SU-DHL-6 (cell line): ENCODE measurements around the gene FETUB.
"Not testable (repeated sequence)": the region's sequence is repeated elsewhere in the genome, so short reads cannot be mapped to it uniquely, and the experiment has no call there.

ENCODE experiments used
- H2AFZ ChIP-seq: fragments of 200-600 bp; sonication (generic); 2 replicates; pipeline ENCODE4 v1.6.1; 2014; ENCODE audit warnings: low read depth, mild to moderate bottlenecking, moderate library complexity, mixed read lengths, antibody characterized with exemption, low read length; ENCODE audit not compliant: severe bottlenecking
- H3F3A ChIP-seq: fragments of 200-600 bp; shearing (Covaris generic); 2 replicates; pipeline ENCODE4 v1.6.0; 2016; ENCODE audit warnings: antibody characterized with exemption, mild to moderate bottlenecking; ENCODE audit not compliant: insufficient read depth
- H3K27ac ChIP-seq: fragments of 200-600 bp; sonication (generic); 2 replicates; pipeline ENCODE4 v1.5.1; 2016; ENCODE audit warnings: low read depth, mild to moderate bottlenecking, low read length, moderate library complexity, mixed read lengths
- H3K27me3 ChIP-seq: fragments of 200-600 bp; sonication (generic), shearing (Covaris generic); 2 replicates; pipeline ENCODE4 v1.6.0; 2014; ENCODE audit warnings: mild to moderate bottlenecking, low read length
- H3K36me3 ChIP-seq: fragments of 200-600 bp; sonication (generic); 2 replicates; pipeline ENCODE4 v1.6.1; 2014; ENCODE audit warnings: mild to moderate bottlenecking, low read length, mixed read lengths
- H3K4me2 ChIP-seq: fragments of 300-600, 200-600 bp; shearing (Covaris generic), sonication (generic); 2 replicates; pipeline ENCODE4 v1.6.0; 2014; ENCODE audit warnings: low read length, low read depth, mild to moderate bottlenecking; ENCODE audit not compliant: poor library complexity, severe bottlenecking
- H3K4me3 ChIP-seq: fragments of 200-600 bp; sonication (generic); 2 replicates; pipeline ENCODE4 v1.5.1; 2014; ENCODE audit warnings: antibody characterized with exemption, low read length, mild to moderate bottlenecking, mixed read lengths; ENCODE audit not compliant: insufficient read depth, poor library complexity, severe bottlenecking
- H3K79me2 ChIP-seq: fragments of 200-600 bp; sonication (generic); 2 replicates; pipeline ENCODE4 v1.6.1; 2014; ENCODE audit warnings: mild to moderate bottlenecking, low read length, moderate library complexity; ENCODE audit not compliant: insufficient read depth
- H3K9ac ChIP-seq: fragments of 200-600 bp; sonication (generic); 2 replicates; pipeline ENCODE4 v1.7.0; 2014; ENCODE audit warnings: mild to moderate bottlenecking, low read length
- H3K9me2 ChIP-seq: fragments of 200-600 bp; sonication (generic); replicated peaks from 2 replicates; pipeline ENCODE4 v1.6.1; 2014; ENCODE audit warnings: low read length; ENCODE audit not compliant: insufficient read depth
- H3K9me3 ChIP-seq: fragments of 200-600 bp; sonication (generic); 2 replicates; pipeline ENCODE4 v1.6.1; 2014; ENCODE audit warnings: low read length, mixed read lengths; ENCODE audit not compliant: insufficient read depth
- H4K20me1 ChIP-seq: fragments of 200-600 bp; sonication (generic); 2 replicates; pipeline ENCODE4 v1.6.1; 2014; ENCODE audit warnings: low read depth, mild to moderate bottlenecking, antibody characterized with exemption, low read length, moderate library complexity, mixed read lengths
- CTCF ChIP-seq: fragments of 200-600 bp; sonication (generic); IDR thresholded peaks from one replicate; pipeline ENCODE4 v1.5.1; 2017; ENCODE audit warnings: antibody characterized with exemption, mild to moderate bottlenecking, low read length, moderate library complexity; ENCODE audit not compliant: insufficient read depth, poor library complexity, severe bottlenecking
- EZH2phosphoT487 ChIP-seq: fragments of 200-600 bp; sonication (generic), shearing (Covaris generic); conservative IDR thresholded peaks from 2 replicates; pipeline ENCODE4 v1.6.1; 2018; ENCODE audit warnings: mild to moderate bottlenecking, antibody characterized with exemption, low read length, moderate library complexity, mixed read lengths

FETUB gene

GRCh38 chr3:186700267-186700666 lies 60.1 kb downstream of the FETUB start:
- no peaks in the 10 kb centered on the region for H3K9me2 ChIP-seq
- H3K79me2 ChIP-seq, result no peaks in the 10 kb centered on the region
- H4K20me1 ChIP-seq, result no peaks in the 10 kb centered on the region
- no peak overlapping the region for H3K9ac ChIP-seq
- no peak overlapping the region for H3K4me3 ChIP-seq
- TF ChIP-seq EZH2phosphoT487 (no peak), CTCF (no peak)
- no peak overlapping the region for H2AFZ ChIP-seq
- no peaks in the 10 kb centered on the region for H3F3A ChIP-seq
- no peaks in the 10 kb centered on the region for H3K27me3 ChIP-seq
- H3K9me3 ChIP-seq, result no peaks in the 10 kb centered on the region
- no peaks in the 10 kb centered on the region for H3K36me3 ChIP-seq
- no peak overlapping the region for H3K4me2 ChIP-seq
- no peak overlapping the region for H3K27ac ChIP-seq

- not testable (repeated sequence) for H3K9me2 ChIP-seq, H2AFZ ChIP-seq, H3K4me2 ChIP-seq, H3K36me3 ChIP-seq, H3K9me3 ChIP-seq, H3F3A ChIP-seq, H3K79me2 ChIP-seq, H3K9ac ChIP-seq, H3K4me3 ChIP-seq, H3K27me3 ChIP-seq, H3K27ac ChIP-seq, H4K20me1 ChIP-seq
These were observed 62.3 kb downstream of the FETUB start for GRCh38 chr3:186702451-186702850.
